ENCODE measurements around the gene TEC. TPM values are rescaled to one million over a fixed set of nuclear protein-coding genes. Genes with fewer than 3 reads are reported as not detected.

The TEC gene
- total RNA-seq, 2 donors from 2014 or later: 2.1 to 3.3 TPM

DNA sequence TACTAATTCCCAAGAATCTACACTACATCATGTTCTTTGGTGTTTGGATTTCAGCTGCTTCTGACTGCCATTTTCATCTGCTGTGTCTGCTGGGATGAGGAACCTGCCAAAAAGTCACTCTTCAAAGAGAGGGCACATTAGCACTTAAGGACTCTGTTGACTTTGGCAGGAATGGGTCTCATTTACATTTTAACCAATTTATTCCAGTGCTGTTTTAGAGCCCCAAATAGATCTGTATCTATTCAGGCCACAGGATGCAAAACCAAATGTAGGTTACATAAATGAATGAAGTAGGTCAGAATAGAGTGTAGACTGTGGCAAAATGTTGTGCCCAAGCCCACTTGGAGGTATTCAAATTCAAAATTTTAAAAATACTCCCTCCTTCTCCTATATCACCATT lies 150.0 kb downstream of the TEC start:
- H3K27me3 ChIP-seq: no peaks in the 10 kb centered on the region
- H3K9me3 ChIP-seq: no peaks in the 10 kb centered on the region
- no peak for TF ChIP-seq POLR2A (IDR thresholded peaks at IDR 0.05)
- TF ChIP-seq, protein P1, sequence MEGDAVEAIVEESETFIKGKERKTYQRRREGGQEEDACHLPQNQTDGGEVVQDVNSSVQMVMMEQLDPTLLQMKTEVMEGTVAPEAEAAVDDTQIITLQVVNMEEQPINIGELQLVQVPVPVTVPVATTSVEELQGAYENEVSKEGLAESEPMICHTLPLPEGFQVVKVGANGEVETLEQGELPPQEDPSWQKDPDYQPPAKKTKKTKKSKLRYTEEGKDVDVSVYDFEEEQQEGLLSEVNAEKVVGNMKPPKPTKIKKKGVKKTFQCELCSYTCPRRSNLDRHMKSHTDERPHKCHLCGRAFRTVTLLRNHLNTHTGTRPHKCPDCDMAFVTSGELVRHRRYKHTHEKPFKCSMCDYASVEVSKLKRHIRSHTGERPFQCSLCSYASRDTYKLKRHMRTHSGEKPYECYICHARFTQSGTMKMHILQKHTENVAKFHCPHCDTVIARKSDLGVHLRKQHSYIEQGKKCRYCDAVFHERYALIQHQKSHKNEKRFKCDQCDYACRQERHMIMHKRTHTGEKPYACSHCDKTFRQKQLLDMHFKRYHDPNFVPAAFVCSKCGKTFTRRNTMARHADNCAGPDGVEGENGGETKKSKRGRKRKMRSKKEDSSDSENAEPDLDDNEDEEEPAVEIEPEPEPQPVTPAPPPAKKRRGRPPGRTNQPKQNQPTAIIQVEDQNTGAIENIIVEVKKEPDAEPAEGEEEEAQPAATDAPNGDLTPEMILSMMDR (IDR thresholded peaks at IDR 0.05): no peak
- ATAC-seq: no peak
- no peaks in the 10 kb centered on the region for H3K4me1 ChIP-seq
- intact Hi-C loops (cut with DNase I): no loop called here
- no peak for DNase-seq
- H3K27ac ChIP-seq: no peak overlapping the region
- no peak overlapping the region for H3K4me3 ChIP-seq
- no peaks in the 10 kb centered on the region for H3K36me3 ChIP-seq (replicated peaks in 1 of 2; ENCODE audit: insufficient read depth in 1 of 2, low read depth in 2 of 2)

DNA sequence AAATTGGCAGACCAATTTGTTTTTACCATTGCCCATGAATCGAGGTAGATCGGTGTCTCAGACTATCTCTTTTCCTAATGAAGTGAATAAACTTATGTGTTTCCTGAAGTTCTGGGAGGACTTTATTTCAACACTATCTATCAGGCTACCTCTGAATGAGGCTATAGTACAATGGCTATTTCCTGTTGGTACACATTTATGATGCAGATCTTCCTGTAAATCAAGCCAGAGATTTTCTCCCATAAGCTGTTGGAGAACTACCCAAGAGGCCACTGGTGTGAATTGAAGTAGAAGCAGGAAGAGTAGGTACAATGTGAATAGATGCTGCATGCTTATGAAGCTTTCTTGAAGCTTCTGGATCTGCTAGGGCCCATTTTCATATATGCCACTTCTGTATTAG lies 151.6 kb downstream of the TEC start:
- Histone ChIP-seq H3K4me1 (no peaks in the 10 kb centered on the region), H3K36me3 (replicated peaks in 1 of 2; ENCODE audit: insufficient read depth in 1 of 2, low read depth in 2 of 2) (no peaks in the 10 kb centered on the region), H3K27ac (no peak overlapping the region), H3K27me3 (no peaks in the 10 kb centered on the region), H3K9me3 (no peaks in the 10 kb centered on the region), H3K4me3 (no peak overlapping the region)
- ATAC-seq (no peak), DNase-seq (no peak)
- no peak for TF ChIP-seq POLR2A (IDR thresholded peaks at IDR 0.05)
- TF ChIP-seq, protein P1 (IDR thresholded peaks at IDR 0.05): no peak
- intact Hi-C loops (cut with DNase I): no loop called here
- WGBS, 2 donors: 85 to 91% methylated on average over 2 of the region's 2 CpGs

DNA sequence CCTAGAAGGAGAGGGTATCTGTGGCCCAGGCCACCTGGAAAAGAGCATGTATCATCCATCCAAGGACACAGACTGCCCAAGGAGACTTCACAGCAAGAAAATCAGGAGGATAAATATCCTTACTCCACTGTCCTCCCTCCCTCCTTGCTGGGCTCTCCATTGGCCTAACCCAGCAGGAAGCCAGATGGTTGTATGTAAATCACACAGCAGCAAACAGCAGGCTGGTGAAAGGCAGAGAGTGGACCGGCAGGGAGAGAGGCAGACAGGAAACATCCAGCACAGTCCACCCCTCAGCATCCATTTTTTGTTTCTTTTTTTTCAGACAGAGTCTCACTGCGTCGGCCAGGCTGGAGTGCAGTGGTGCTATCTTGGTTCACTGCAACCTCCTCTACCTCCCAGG lies 153.1 kb downstream of the TEC start:
- no peaks in the 10 kb centered on the region for H3K4me1 ChIP-seq
- H3K4me3 ChIP-seq: no peak overlapping the region
- H3K27me3 ChIP-seq: no peaks in the 10 kb centered on the region
- TF ChIP-seq, protein P1 (IDR thresholded peaks at IDR 0.05): no peak
- no peak for TF ChIP-seq POLR2A (IDR thresholded peaks at IDR 0.05)
- ATAC-seq: no peak
- H3K36me3 ChIP-seq (replicated peaks in 1 of 2; ENCODE audit: insufficient read depth in 1 of 2, low read depth in 2 of 2): no peaks in the 10 kb centered on the region
- no peak for DNase-seq
- no peaks in the 10 kb centered on the region for H3K9me3 ChIP-seq
- 69 to 71% methylated on average over 3 of the region's 3 CpGs for WGBS, 2 donors
- intact Hi-C loops (cut with DNase I): no loop called here
- no peak overlapping the region for H3K27ac ChIP-seq

DNA sequence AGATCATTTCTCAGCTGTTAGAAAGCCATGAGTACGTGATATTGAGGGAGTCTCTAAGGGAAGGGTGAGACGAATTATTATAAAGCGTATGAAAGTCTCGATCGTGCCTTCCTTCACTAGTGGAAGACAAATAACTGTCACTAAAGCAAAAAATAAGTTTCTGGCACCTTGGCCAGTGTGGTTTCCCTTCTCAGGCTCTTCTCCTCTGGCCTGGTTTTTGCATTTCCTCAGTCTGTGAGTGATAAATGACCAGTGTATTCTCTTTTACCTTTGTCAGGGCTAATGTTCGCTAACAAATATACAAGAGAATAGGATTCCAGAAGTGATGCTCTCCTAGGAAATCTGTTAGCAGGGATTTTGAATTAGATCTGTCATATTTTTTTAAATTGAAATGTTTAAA lies 155.2 kb downstream of the TEC start:
- ATAC-seq: no peak

More for the DNA sequence above, 155.2 kb downstream of the TEC start:
- DNase-seq: no peak
- WGBS, 2 donors: 60 to 67% methylated on average over 6 of the region's 6 CpGs
- no peaks in the 10 kb centered on the region for H3K36me3 ChIP-seq (replicated peaks in 1 of 2; ENCODE audit: insufficient read depth in 1 of 2, low read depth in 2 of 2)
- intact Hi-C loops (cut with DNase I): no loop called here
- TF ChIP-seq POLR2A (IDR thresholded peaks at IDR 0.05): no peak
- TF ChIP-seq, protein P1 (IDR thresholded peaks at IDR 0.05): no peak
- no peak overlapping the region for H3K27ac ChIP-seq
- no peaks in the 10 kb centered on the region for H3K27me3 ChIP-seq
- no peak overlapping the region for H3K4me3 ChIP-seq
- peaks cover under 1% of the 10 kb centered on the region for H3K4me1 ChIP-seq
- H3K9me3 ChIP-seq: no peaks in the 10 kb centered on the region
